Stimulated activated CD4-positive, alpha-beta T cell treated with anti-CD3 and anti-CD28 coated beads, Interleukin-4, amount 100 ng/mL, for 4 hours (primary cell): ENCODE measurements around the gene SNX7.

ENCODE experiments used
- DNase-seq, 2 experiments: peaks; one replicate each; pipeline ENCODE4 v3.0.0-alpha.2; 2020

SNX7 gene

DNA sequence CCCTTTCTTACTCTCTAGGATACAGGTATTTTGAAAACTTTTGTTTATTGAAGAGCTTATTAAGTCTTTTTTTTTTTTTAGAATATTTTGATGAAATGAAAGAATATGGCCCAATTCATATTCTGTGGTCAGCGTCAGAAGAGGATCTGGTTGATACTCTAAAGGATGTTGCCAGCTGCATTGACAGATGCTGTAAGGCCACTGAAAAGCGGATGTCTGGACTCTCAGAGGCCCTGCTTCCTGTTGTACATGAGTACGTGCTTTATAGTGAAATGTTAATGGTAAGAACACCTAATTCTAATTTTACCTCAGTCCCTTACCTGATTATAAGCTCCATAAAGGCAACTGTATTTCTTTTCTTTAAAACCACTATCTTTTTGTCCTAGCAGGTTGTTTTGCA, 37.1 kb downstream of the SNX7 start:
- DNase-seq, result no peak

DNA sequence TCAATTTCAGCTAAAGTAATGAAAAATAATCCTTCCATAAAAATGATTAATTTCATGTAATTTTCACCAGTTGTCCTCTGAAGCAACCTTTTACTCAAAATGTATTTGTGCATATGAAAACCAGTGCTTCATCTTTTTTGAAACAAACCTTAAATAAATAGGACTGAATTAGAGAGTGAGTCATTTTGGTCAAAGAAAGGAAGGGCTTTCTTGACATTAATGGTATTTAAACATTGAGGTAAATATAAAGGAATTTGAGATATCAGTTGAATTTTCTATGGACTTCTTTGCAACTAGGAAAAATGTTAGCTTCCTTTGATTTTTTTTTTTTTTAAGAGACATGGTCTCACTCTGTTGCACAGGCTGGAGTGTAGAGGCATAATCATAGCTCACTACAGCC, 38.7 kb downstream of the SNX7 start:
- DNase-seq, result no peak

DNA sequence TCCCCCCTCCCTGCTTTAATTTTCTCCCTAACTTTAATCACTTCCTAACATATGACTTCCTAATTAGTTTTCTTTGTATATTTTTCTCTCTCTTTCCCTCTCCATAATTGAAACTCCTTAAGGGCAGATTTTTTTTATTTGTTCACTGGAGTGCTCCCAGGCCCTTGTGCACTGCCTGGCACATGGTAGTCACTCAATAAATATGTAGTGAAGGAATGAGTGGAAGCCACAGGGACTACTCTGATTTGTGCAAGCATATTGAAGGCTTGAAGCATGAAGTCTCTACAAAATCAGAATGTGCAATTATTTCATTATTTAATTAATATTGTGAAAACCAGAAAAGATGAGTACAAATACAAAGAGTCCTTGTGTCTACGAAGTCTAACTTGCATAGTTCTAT, 41.5 kb downstream of the SNX7 start:
- DNase-seq, result no peak

DNA sequence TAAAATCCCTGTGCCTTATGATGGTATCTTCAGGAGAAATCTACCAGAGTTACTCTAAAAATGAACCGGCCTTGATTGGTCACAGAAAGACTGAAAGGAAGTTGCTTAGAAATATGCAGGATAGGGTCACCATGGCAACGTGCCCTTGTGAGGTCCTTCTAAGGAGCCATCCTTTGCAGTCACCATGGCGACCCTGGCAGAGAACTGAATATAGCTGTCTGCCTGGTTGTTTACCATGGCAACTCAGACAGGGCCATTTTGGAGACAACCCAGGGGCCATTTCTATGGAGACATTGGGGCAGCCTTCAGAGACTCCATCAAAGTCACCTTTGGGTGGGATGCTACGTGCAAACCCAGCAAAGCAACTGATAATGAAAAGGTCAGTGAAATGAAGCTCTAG, 43.0 kb downstream of the SNX7 start:
- DNase-seq, result no peak

DNA sequence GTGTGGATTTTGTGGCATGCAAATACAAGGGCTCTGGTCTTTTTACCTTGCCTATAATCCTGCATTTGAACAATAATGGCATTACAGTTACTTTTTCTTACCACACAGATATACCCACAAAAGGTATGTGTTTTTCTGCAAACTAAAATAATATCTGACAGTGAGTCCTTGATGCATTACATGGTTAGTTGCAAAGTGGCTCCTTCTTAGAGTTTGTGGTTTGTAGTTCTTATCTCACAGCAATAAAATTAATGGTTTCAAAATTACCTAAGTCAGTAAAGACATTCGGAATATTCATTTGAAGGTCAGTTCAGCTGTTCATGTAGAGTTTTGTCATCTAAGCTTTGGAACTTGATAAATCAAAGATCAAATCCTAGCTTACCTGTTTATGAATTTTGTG, 43.5 kb downstream of the SNX7 start:
- no peak for DNase-seq

DNA sequence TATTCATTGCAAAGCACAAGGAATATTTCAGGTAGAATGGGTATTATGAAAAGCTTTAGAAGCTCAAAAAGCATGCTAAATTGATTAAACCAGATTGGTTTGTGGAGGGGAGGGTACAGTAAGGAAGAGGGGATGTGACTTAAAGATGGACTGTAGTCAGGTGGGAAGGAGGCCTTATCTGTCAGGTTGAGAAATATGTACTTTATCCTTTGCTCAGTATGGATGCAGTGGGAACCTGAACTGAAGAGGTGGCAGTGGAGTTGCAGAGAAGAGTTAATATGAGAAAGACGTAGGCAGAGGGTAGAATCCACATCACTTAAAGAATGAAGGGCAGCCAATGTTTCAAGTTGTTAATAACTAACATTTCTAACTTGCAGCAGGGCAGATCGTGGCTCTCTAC, 44.1 kb downstream of the SNX7 start:
- DNase-seq, result no peak

DNA sequence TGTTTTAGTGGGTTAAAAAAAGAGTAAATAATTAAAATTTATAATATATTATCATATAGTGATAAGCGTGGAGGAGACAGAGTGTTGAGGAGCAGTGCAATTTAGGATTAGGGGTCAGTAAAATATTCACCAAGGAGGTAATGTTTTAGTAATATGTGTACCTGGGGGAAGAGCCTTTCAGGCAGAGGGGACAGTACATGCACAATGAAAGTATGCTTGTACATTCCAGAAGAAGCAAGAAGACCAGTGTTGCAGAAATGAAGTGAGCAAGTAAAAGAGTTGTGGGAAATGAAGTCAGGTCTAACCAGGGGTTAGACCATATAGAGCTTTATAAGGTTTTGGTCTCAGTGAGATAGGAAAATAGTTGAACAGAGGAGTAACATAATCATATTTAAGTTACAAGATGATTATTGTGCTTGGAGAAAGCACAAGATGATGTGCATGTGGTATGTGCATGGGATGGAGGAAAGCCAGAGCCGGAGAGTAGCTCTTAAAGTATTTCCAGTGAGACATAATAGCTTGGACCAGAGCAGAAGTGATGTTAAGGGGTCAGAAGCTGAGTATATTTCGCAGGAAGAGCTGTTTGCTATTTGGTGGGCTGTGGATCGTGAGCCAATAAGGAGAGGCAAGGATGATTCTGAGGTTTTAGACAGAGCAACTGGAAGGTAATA, 44.8 kb downstream of the SNX7 start:
- no peak for DNase-seq

DNA sequence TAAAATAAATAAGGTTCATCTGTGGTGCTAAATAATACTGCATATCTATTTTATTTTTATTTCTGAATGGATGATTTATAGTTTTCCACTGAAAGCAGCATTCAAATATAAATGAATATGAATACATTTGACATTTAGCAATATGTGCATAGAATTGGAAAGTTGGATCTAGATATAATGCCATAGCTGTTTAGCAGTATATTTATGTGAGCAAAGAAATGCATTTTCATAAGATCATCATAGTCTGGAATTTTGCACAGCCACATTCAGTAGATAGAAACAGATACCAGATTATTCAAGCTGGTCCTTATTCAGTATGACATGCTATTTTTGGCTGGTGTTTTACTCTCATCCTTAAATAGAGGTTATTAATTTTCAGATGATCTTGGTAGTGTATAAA, 46.0 kb downstream of the SNX7 start:
- DNase-seq, result no peak

DNA sequence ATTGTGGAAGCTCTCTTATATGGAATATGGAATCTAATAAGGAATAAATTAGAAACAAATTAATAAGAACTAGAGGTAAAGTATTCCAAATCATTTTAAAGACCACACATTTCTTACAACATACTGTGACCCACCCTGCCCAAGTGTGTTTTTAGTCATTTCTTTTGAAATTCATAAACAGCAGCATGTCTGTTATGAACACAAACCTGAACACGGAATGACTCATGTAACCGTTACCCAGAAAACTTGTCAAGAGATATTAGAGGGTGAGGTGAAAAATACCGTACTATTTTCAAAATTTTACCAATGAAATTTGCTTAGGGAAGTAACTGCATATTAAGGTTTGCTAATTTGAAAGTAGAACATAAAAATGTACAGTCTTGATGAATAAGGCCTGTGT, 48.4 kb downstream of the SNX7 start:
- no peak for DNase-seq

DNA sequence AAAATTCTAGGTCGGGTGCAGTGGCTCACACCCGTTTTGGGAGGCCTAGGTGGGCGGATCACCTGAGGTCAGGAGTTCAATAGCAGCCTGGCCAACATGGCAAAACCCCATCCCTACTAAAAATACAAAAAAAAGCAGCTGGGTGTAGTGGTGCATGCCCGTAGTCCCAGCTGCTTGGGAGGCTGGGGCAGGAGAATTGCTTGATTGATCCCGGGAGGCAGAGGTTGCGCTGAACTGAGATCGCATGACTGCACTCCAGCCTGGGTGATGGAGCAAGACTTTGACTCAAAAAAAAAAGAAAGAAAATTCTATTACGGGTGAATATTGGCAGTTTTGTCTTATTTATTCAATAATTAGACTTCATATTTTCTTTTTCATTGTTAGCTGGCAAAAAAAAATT, 62.1 kb downstream of the SNX7 start:
- no peak for DNase-seq

DNA sequence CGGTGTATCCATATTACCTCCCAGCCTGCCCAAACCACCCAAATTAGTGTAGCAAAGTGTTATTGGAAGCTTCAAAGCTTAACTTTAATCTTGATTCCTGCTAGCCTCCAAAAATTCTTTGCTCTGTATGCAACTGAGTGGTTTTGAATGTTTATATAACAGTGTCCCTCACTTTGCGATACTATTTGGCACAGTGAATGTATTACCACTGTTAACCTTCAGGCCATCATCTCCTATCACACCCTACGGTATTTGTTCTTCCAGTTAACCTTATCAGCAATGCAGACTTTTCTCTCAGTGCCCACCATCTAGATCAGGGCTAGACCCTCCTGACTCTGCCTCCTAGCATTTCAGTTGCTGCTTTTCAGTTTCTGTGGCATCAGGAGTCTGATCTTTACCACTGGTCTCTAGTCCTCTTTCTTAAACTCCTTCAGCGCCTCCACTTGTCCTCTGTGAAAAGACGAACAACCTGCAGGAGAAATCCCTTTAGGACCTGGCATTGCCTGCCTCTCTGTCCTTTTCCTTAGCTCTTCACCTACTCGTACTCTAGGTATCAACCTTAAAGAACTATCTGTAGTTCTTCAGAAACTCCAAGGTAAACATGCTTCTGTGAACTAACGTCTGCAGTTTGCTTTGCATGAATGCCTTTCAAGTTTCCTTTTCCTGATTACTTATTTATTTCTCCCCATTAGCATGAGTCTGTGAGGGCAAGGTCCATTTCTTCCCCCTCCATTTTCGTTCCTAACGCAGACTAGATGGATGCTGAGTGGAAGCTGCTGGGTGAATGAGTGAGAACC, 71.7 kb downstream of the SNX7 start:
- DNase-seq, result no peak

DNA sequence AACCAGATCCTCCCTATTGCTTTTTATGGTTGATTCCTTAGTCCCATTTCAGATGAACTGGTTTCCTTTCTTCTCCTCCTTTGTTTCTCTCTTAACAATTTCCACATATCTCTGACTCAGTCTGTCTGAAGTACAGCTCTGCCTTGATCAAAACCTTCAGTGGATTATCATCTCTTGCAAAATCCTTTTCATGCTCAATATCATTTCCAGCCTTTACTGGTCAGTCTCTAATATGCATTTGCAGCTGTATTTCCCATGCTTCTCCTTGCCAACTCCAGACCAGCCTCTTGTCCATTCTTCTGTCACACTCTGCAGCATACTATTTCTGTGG, 72.2 kb downstream of the SNX7 start:
- DNase-seq, result no peak

DNA sequence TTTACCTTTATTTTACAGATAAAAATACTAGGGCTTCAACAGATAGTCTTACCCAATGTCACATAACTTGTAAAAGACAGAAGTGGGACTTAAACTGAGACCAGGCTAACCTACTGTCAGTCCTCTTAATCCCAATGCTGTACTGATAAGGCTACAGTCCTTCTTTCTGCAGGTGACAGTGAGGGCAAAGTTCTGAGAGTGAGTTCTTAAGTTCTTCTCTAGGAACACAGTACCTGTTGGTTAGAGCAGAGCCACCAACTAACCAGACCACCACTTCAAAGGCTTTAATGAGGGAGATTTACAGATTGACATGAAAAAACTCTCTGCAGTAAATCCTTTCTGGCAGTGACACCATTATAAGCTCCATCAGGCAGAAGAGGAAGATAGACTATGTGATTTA, 74.2 kb downstream of the SNX7 start:
- no peak for DNase-seq

DNA sequence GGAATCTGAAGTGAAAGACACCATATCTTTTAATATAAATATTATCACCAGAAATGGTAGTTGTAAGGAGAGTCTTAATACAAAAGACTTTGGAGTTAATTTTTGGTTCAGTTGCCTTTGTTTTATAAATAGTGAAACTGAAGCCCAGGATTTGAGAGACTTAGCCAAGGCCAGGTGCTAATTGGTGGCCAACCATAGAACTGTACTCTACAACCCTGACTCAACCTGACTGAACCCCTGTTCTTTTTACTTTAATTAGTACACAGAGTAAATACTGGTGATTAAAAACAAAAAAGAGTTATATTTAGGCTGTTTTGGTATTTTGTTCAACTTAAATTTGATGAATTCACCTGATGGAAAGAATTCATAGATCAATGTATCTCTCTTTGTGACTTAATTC, 76.3 kb downstream of the SNX7 start:
- no peak for DNase-seq

DNA sequence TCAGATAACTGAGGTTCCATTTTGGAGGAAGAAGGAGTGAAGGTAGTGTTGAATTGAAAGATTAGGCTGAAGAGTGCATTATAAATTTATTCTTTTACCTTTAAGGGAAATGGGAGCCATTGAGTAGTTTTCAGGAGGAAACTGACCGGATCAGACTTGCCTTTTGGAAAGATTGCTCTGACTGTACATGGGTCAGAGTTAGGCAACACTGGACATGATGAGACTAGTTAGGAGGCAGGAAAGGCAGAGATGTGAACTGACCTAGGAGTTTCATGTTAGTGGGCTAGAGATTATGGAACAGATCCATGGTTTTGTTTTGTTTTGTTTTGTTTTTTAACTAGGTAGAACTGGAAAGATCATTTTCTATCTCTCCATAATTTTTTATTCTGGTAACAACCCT, 78.2 kb downstream of the SNX7 start:
- DNase-seq, result no peak

DNA sequence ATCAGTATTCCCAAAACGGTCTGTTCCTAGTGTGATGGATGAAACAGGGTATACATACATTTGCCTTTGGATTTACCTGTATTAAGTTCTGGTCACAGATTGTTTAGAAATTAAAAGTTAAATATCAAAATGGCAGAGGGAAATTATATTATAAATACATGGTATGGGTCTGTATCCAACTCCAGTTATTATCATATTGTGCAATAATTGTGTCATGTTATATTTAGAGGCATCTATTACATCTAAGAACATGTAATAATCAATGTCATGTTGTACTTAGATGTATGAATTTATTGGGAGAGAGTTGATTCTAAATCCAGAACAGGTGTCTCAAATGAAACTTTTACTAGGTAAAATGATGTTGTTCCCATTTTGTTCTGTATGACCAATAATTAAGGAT, 79.6 kb downstream of the SNX7 start:
- DNase-seq, result no peak

DNA sequence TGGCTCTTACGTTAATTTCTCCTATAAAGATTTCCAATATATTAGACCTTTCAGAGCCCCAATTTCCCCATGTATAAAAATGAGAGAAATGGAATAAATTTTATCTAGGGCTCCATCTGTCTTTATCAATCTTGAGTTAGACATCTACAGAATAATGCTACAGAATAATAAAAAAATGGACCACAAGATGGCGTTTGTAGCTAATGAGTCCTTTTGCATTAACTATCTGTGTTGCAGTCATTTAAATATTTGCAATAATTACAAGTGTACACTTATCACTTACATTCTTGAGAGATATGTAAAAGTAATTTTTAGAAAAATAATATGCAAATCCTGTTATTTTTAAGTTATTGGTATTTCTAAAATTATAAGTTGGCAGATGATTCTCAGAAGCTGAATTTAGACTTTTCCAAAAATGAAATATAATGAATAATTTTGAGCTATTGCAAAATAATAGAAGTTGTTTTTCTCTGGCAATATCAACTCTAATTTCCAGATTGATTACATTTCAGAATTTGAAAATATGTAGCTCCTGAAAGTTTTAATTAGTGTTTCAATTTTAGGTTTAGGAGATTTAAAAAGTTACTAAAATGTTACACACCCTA, 87.7 kb downstream of the SNX7 start:
- DNase-seq, result no peak

DNA sequence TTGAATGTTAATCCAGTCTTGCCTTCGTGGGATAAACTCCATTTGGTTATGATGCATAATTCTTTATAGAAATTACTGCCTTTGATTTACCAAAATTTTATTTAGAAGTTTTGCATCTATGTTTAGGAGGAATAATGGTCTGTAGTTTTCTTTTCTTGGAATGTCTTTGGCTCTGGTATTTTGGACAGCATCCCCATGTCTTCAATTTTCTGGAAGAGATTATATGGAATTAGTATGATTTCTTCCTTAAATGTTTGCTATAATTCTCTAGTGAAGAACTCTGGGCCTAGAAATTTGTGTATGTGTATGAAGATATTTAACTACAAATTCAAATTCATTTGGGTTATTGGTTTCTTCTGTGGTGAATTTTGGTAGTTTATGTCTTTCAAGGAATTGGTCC, 92.7 kb downstream of the SNX7 start:
- no peak for DNase-seq

DNA sequence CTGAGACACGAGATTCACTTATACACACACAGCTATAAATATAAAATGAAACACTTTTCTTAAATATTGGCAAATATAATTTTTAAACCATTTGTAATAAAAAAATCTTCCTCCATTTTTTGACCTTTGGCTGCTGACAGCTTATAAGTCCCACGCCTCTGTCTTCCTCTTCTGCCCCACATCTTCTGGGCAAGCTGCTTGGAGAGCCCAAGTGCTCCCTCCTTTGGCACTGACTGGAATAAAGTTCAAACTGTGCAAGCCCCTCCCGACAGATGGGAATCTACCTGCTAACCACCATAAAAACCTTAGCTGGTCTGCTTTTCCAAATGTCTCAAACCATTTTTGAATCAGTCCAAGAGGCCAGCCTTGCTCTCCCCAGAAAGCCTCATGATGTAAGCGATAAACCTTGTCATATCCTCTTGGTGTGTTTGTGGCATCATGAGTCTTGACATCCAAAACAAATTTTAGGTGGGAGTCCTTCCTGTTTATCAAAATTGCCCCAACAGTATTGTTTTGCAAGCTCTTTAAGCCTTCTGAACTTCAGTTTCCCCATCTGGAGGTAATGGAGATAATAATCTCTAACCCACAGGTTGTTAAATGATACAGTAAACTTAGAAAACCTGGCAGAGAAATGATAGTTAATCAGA, 99.8 kb downstream of the SNX7 start:
- DNase-seq, result no peak

DNA sequence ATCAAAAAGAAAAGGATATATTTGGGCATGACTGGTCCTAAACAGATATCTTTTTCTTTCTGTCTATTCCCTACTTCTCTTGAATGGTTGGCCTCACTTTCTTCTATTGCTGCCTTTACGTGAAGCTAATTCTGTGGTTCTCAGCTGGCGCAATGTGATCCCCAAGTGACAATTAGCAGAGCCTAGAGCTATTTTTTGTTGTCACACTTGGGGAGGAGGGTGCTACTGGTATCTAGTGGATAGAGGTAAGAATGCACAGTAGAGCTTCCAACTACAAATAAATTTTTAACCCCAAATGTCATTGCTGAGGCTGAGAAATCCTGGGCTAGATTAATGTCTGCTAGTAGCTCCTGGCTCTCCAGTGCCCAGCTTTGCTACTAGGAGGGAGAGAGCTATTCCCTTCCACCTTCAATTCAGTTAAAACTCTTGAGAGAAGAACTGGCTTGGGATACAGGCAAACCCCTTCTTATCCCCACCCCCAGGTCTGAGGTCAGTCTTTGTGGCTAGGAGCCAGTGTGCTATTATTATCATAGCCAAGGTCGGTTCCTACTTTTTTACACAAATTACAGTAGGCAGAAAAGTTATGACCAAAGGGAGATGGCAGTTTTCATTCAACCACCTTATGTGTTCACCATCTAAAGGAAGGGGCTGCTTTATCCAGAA, 102.1 kb downstream of the SNX7 start:
- no peak for DNase-seq

DNA sequence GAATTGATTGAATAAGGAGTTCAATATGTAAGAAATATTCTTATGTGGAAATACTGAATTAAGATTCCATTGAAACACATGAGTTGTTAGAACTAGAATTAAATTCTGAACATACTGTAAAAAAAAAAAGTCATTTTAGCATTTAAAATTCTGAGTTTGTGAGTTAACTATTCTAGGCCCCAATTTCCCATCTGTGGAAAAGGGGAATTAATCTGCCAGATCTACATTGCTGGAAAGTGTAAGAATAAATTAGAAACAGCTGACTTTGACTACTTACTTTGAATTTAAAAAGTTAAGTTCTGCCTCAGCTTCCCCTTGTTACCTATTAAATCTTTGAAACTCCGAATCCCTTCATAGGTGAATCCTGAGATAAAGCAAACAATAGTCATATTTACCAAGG, 103.0 kb downstream of the SNX7 start:
- DNase-seq, result no peak

DNA sequence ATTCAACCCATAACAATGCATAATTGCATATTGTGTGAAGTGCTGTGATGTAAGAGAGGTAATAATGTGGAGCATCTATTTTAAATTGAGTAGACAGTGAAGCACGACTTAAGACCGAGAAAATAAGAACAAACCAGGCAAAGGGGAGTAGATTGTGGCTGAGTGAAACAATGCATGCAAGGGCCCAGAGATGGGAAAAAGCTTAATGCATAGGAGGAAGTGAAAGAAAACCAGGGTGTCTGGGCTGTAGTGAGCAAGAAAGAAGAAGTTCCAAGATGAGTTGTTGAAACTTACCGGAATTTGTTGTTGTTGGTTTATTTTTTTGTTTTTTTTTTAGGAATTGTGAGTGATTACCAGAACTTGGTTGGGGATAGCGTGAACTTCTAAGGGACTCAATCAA, 104.7 kb downstream of the SNX7 start:
- DNase-seq, result no peak

DNA sequence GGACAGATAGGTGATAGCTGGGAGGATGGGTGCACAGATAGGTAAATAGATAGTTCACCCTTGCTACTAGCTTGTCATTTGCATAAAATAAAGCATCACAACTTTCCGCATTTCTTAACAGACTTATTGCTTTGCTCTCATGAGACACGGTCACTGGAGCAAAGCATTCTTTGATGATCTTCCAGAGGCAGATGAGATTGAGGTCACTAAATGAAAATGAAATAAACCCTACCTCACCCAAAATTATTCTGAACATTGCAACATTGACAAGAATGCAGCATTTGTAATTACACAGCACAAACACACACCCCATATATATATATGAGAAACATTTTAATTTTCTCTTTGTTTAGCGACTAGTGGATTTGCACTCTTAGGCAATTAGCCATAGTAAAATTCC, 107.6 kb downstream of the SNX7 start:
- DNase-seq, result no peak

DNA sequence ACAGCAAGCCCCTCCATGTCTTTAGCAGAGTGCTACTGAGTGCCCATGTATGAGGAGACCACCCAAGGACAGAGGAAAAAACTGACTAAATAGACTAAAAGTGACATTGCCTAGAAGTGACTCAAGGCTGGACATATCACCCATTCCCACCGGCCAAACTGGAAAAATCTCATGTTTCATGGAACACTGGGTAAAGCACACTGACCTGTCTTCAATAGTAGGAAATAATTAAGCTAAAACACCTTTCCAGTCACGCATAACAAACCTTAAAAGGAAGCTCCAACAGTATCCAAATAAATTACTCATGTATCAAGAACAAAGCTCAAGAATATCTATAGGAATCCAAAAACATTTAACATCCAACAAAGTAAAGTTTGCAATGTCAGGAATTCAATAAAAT, 120.4 kb downstream of the SNX7 start:
- DNase-seq, result no peak
